ENCODE results near the gene ARFIP1. TPM values are rescaled to one million over a fixed set of nuclear protein-coding genes. Genes with fewer than 3 reads are reported as not detected.
A peak's percentile ranks its signal among the peaks of the same experiment; 100 is the strongest.

The ARFIP1 gene
- total RNA-seq, 6 experiments from 2014 or later = 34.8 to 44.3 (median 37.7) TPM

DNA sequence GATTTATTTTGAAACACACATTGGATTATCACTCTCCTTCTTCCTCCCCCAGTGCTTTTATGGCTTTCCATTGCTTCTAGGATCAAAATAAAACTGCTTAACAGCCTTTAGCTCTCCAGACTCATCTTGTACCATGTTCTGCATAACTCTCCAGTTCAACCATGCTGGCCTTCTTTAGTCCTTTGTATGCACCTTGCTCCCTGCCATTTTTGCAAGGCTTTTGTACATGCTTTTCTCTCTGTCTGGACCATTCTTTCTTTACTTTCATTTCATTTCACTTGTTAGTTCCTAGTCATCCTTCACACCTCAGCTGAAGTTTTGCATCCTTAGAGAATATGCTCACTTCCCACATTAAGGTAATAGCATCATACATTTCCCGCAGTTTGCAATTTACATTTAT, 6.9 kb downstream of the ARFIP1 start:
- Mint-ChIP-seq H3K4me1 (ENCODE audit: low read depth) (peaks cover 57% of the 10 kb centered on the region), H3K36me3 (ENCODE audit: low read depth) (no peaks in the 10 kb centered on the region), H3K9me3 (no peaks in the 10 kb centered on the region), H3K27ac (peak overlapping the region; percentile 12; the same call in 1 of the 2 replicates), H3K4me3 (peak overlapping the region; percentile 25), H3K27me3 (ENCODE audit: insufficient read depth) (no peaks in the 10 kb centered on the region)
- no peak for DNase-seq
- TF ChIP-seq, protein P1, sequence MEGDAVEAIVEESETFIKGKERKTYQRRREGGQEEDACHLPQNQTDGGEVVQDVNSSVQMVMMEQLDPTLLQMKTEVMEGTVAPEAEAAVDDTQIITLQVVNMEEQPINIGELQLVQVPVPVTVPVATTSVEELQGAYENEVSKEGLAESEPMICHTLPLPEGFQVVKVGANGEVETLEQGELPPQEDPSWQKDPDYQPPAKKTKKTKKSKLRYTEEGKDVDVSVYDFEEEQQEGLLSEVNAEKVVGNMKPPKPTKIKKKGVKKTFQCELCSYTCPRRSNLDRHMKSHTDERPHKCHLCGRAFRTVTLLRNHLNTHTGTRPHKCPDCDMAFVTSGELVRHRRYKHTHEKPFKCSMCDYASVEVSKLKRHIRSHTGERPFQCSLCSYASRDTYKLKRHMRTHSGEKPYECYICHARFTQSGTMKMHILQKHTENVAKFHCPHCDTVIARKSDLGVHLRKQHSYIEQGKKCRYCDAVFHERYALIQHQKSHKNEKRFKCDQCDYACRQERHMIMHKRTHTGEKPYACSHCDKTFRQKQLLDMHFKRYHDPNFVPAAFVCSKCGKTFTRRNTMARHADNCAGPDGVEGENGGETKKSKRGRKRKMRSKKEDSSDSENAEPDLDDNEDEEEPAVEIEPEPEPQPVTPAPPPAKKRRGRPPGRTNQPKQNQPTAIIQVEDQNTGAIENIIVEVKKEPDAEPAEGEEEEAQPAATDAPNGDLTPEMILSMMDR (IDR thresholded peaks at IDR 0.05) = no peak

DNA sequence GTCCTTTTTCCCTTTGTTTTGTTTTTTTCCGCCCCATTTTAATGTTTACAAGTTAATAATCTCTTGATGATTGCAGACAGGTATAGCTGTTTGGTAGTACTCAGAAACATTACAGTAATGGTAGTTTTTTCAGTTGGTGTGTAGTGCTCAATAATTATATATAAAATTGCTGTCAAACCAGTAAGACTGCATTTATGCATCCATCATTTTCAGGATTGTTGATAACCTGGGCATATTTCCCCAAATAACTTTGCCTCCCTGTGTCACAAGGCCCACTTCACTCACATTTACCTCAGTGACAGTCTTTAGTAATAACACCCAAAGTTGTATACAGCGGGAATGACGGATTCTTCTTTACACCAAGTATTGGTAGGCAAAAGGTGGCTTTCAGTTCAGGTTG, 16.1 kb downstream of the ARFIP1 start:
- TF ChIP-seq, protein P1 (IDR thresholded peaks at IDR 0.05) = no peak
- peaks cover 14% of the 10 kb centered on the region; the same call in 1 of the 2 replicates for H3K36me3 Mint-ChIP-seq (ENCODE audit: low read depth)

DNA sequence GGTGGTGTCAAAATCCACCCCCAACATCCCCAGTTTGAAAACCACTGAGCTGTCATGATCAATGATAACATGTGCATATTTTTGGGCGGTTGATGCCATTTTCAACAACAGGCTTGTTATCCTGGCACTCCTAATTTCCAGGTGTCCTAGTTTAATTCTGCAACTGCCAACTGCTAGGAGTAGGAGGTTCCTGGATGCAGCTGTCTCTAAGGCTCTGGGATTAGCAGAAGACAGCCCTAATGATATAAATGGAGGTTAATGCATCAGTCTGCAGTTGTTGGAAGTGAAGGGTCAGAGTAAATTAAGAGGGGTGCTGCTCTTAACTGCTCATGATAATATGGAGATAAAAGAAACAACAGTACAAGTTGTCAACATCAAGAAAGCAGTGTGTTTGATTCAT, 23.8 kb downstream of the ARFIP1 start:
- peaks cover 15% of the 10 kb centered on the region for H3K36me3 Mint-ChIP-seq (ENCODE audit: low read depth)
- H3K27ac Mint-ChIP-seq = no peak overlapping the region
- no peak overlapping the region for H3K4me3 Mint-ChIP-seq
- no peaks in the 10 kb centered on the region for H3K27me3 Mint-ChIP-seq (ENCODE audit: insufficient read depth)
- H3K4me1 Mint-ChIP-seq (ENCODE audit: low read depth) = peaks cover 40% of the 10 kb centered on the region
- no peaks in the 10 kb centered on the region for H3K9me3 Mint-ChIP-seq
- no peak for DNase-seq
- TF ChIP-seq, protein P1 (IDR thresholded peaks at IDR 0.05) = no peak

More for the DNA sequence above, 16.1 kb downstream of the ARFIP1 start:
- DNase-seq = no peak
- Mint-ChIP-seq H3K9me3 (no peaks in the 10 kb centered on the region), H3K4me1 (ENCODE audit: low read depth) (peaks cover 1% of the 10 kb centered on the region; the same call in 1 of the 2 replicates), H3K4me3 (no peak overlapping the region), H3K27ac (no peak overlapping the region), H3K27me3 (ENCODE audit: insufficient read depth) (no peaks in the 10 kb centered on the region)

DNA sequence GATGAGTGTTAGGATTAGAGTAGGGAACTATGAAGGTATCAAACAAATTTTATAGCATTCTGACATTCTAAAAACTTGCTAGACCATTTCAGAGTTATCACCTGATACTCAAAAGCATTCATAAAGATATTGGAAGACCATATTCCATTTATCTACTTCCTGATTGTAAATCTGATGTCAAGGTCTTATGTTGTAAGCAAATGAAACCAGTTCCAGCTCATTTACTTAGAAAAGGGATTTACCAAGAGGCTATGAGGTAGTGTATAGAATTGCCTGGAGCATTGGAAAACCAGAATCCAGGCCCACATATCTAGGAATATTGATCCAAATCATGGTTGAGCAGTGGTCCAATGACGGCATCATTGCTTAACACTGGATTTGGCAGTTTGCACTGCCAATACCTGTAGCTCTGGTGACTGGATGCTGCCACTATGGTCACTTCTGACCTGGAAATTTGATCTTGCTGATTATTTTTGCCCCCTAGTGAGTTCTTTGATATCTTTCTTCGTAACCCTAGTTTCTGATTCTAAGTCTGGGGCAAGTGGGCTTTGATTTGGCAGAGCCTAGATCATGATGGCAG, 25.4 kb downstream of the ARFIP1 start:
- TF ChIP-seq, protein P1 (IDR thresholded peaks at IDR 0.05) = no peak
- H3K4me1 Mint-ChIP-seq (ENCODE audit: low read depth) = peaks cover 40% of the 10 kb centered on the region
- H3K27ac Mint-ChIP-seq = no peak overlapping the region
- H3K27me3 Mint-ChIP-seq (ENCODE audit: insufficient read depth) = no peaks in the 10 kb centered on the region
- no peaks in the 10 kb centered on the region for H3K9me3 Mint-ChIP-seq
- DNase-seq = no peak
- peaks cover 15% of the 10 kb centered on the region for H3K36me3 Mint-ChIP-seq (ENCODE audit: low read depth)
- no peak overlapping the region for H3K4me3 Mint-ChIP-seq

DNA sequence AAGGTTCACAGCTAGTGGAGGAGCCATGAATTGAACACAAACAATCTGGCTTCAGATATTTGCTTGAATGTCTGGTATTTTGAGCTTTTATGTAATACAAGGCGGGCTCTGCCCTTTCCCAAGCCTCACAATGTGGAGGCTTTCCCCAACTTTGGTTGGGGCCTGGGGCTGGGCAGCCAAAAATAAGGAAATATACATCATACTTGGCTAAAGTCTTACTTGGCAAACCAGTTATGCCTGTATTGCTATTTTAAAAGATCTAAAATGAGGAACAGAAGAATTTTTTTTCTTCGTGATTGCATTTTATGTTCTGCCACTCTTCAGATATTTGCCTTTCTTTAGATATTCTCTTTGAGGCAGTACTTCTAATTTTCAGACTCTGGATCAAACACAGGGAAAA, 26.1 kb downstream of the ARFIP1 start:
- TF ChIP-seq, protein P1 (IDR thresholded peaks at IDR 0.05) = no peak
- DNase-seq = no peak
- no peak overlapping the region; the same call in 1 of the 2 replicates for H3K27ac Mint-ChIP-seq
- H3K9me3 Mint-ChIP-seq = no peaks in the 10 kb centered on the region
- peaks cover 15% of the 10 kb centered on the region for H3K36me3 Mint-ChIP-seq (ENCODE audit: low read depth)
- no peak overlapping the region for H3K4me3 Mint-ChIP-seq
- H3K4me1 Mint-ChIP-seq (ENCODE audit: low read depth) = peaks cover 39% of the 10 kb centered on the region
- no peaks in the 10 kb centered on the region for H3K27me3 Mint-ChIP-seq (ENCODE audit: insufficient read depth)
